Neuronal stem cell (in vitro differentiated cells): ENCODE measurements around the gene IQCM.

Experiments used
- DNase-seq: peaks from one replicate; pipeline ENCODE4 v3.0.0-alpha.2; 2013; ENCODE audit warnings: low spot score
- H2AFZ ChIP-seq: one replicate; pipeline ENCODE4 v1.6.1; 2013; ENCODE audit warnings: mild to moderate bottlenecking, low read length, inconsistent platforms
- H2AK5ac ChIP-seq: 2 replicates; pipeline ENCODE4 v1.6.1; 2013; ENCODE audit warnings: low read depth, mild to moderate bottlenecking, inconsistent platforms, low read length, moderate library complexity, mixed read lengths
- H2BK120ac ChIP-seq: 2 replicates; pipeline ENCODE4 v1.6.1; 2013; ENCODE audit warnings: low read depth, mild to moderate bottlenecking, inconsistent platforms, low read length, moderate library complexity, mixed read lengths
- H2BK12ac ChIP-seq: one replicate; pipeline ENCODE4 v1.6.1; 2013; ENCODE audit warnings: low read length, inconsistent platforms
- H2BK15ac ChIP-seq: 2 replicates; pipeline ENCODE4 v1.6.1; 2013; ENCODE audit warnings: mild to moderate bottlenecking, low read length, inconsistent platforms, mixed read lengths
- H2BK5ac ChIP-seq: one replicate; pipeline ENCODE4 v1.6.1; 2013; ENCODE audit warnings: inconsistent platforms, mild to moderate bottlenecking, low read length, moderate library complexity
- H3K14ac ChIP-seq: one replicate; pipeline ENCODE4 v1.6.1; 2013; ENCODE audit warnings: low read length, inconsistent platforms
- H3K18ac ChIP-seq: 2 replicates; pipeline ENCODE4 v1.6.1; 2013; ENCODE audit warnings: low read length, inconsistent platforms
- H3K23ac ChIP-seq: 2 replicates; pipeline ENCODE4 v1.6.1; 2013; ENCODE audit warnings: low read depth, mild to moderate bottlenecking, mixed read lengths, low read length, inconsistent platforms; ENCODE audit not compliant: poor library complexity
- H3K27ac ChIP-seq: replicated peaks from 3 replicates; pipeline ENCODE4 v1.5.1; 2013; ENCODE audit warnings: low read length, inconsistent platforms
- H3K27me3 ChIP-seq, 3 experiments: 2 replicates each; pipeline ENCODE4 v1.6.1; 2013; ENCODE audit warnings: low read length in 3 of 3, mild to moderate bottlenecking in 2 of 3, inconsistent platforms in 1 of 3, low read depth in 1 of 3, mixed read lengths in 1 of 3, moderate library complexity in 1 of 3; ENCODE audit not compliant: control insufficient read depth in 3 of 3, insufficient read depth in 3 of 3
- H3K36me3 ChIP-seq, 2 donors: replicated peaks in 1 of 2; 2 replicates each; pipeline ENCODE4 v1.6.1; 2013; ENCODE audit warnings: low read length in 2 of 2; ENCODE audit not compliant: control insufficient read depth in 2 of 2, insufficient read depth in 2 of 2
- H3K4ac ChIP-seq: 2 replicates; pipeline ENCODE4 v1.6.1; 2013; ENCODE audit warnings: inconsistent platforms, mild to moderate bottlenecking, low read length, moderate library complexity
- H3K4me1 ChIP-seq, 2 donors: 1 replicate in 1 of 2; 2 replicates in 1 of 2; pipeline ENCODE4 v1.6.1; 2013; ENCODE audit warnings: low read length in 2 of 2, low read depth in 1 of 2; ENCODE audit not compliant: control insufficient read depth in 2 of 2, insufficient read depth in 1 of 2
- H3K4me2 ChIP-seq: one replicate; pipeline ENCODE4 v1.6.1; 2013; ENCODE audit warnings: mild to moderate bottlenecking, low read length, inconsistent platforms; ENCODE audit not compliant: insufficient read depth, poor library complexity, severe bottlenecking
- H3K4me3 ChIP-seq, 2 donors: 2 replicates each; pipeline ENCODE4 v1.5.1; 2013; ENCODE audit warnings: low read length in 2 of 2, mild to moderate bottlenecking in 2 of 2, inconsistent platforms in 1 of 2, moderate library complexity in 1 of 2
- H3K79me1 ChIP-seq: one replicate; pipeline ENCODE4 v1.6.1; 2013; ENCODE audit warnings: low read depth, mild to moderate bottlenecking, inconsistent platforms, low read length, moderate library complexity
- H3K9ac ChIP-seq: one replicate; pipeline ENCODE4 v1.6.1; 2013; ENCODE audit warnings: mild to moderate bottlenecking, low read depth, low read length, inconsistent platforms; ENCODE audit not compliant: poor library complexity
- H3K9me3 ChIP-seq, 2 donors: replicated peaks in 1 of 2; 2 replicates each; pipeline versions ENCODE3 to v1.6.1; 2013; ENCODE audit warnings: low read length in 2 of 2, mild to moderate bottlenecking in 2 of 2, inconsistent platforms in 1 of 2, low read depth in 1 of 2, mixed read lengths in 1 of 2, moderate library complexity in 1 of 2; ENCODE audit not compliant: control insufficient read depth in 2 of 2, insufficient read depth in 1 of 2
- H4K8ac ChIP-seq: one replicate; pipeline ENCODE4 v1.6.1; 2013; ENCODE audit warnings: low read depth, mild to moderate bottlenecking, inconsistent platforms, low read length, moderate library complexity
- H4K91ac ChIP-seq: one replicate; pipeline ENCODE4 v1.6.1; 2013; ENCODE audit warnings: low read length, low read depth, mild to moderate bottlenecking, inconsistent platforms; ENCODE audit not compliant: poor library complexity
- WGBS, 2 donors: extraction: QIAGEN DNeasy Blood & Tissue Kit; methylation state at CpG; one replicate each; pipeline ENCODE4 v1.1.7; 2013; ENCODE audit warnings: missing lambda C conversion rate in 2 of 2, mixed read lengths in 1 of 2; ENCODE audit not compliant: insufficient read length in 2 of 2, insufficient replicate concordance in 1 of 2; ENCODE audit errors: extremely low coverage in 2 of 2; 5-methylcytosine and 5-hydroxymethylcytosine counted together

IQCM gene

GRCh38 chr4:149719357-149719756 lies 96.3 kb downstream of the IQCM start:
- Histone ChIP-seq H3K4me3 (no peak overlapping the region), H4K91ac (no peak overlapping the region), H2BK5ac (no peak overlapping the region), H3K18ac (no peak overlapping the region), H2BK15ac (no peak overlapping the region), H2AK5ac (no peak overlapping the region), H3K9ac (no peak overlapping the region), H3K27me3 (no peaks in the 10 kb centered on the region), H3K4me2 (no peak overlapping the region), H3K36me3 (no peaks in the 10 kb centered on the region), H3K79me1 (no peaks in the 10 kb centered on the region), H2BK12ac (no peak overlapping the region), H3K27ac (no peak overlapping the region), H2BK120ac (no peak overlapping the region), H4K8ac (no peak overlapping the region), H3K4ac (no peak overlapping the region), H3K14ac (no peak overlapping the region), H2AFZ (no peak overlapping the region), H3K23ac (no peak overlapping the region), H3K4me1 (no peaks in the 10 kb centered on the region), H3K9me3 (peaks cover 3 to 8% of the 10 kb centered on the region in 2 donors)
- DNase-seq: no peak

GRCh38 chr4:149718500-149718899 lies 97.1 kb downstream of the IQCM start:
- no peak overlapping the region for H3K18ac ChIP-seq
- no peak overlapping the region for H3K9ac ChIP-seq
- H3K23ac ChIP-seq: no peak overlapping the region
- H4K8ac ChIP-seq: no peak overlapping the region
- WGBS, 2 donors: no CpG with 5 or more reads among the region's 3 CpGs
- no peak overlapping the region for H2BK5ac ChIP-seq
- no peak overlapping the region for H3K4me3 ChIP-seq
- no peak for DNase-seq
- no peak overlapping the region for H3K4ac ChIP-seq
- H2AK5ac ChIP-seq: no peak overlapping the region
- no peak overlapping the region for H2BK12ac ChIP-seq
- H2AFZ ChIP-seq: no peak overlapping the region
- no peak overlapping the region for H3K4me2 ChIP-seq
- peaks cover 3 to 8% of the 10 kb centered on the region in 2 donors for H3K9me3 ChIP-seq
- no peaks in the 10 kb centered on the region for H3K4me1 ChIP-seq
- H2BK120ac ChIP-seq: no peak overlapping the region
- no peaks in the 10 kb centered on the region for H3K27me3 ChIP-seq
- H2BK15ac ChIP-seq: no peak overlapping the region
- H3K79me1 ChIP-seq: no peaks in the 10 kb centered on the region
- no peak overlapping the region for H4K91ac ChIP-seq
- no peak overlapping the region for H3K14ac ChIP-seq
- no peak overlapping the region for H3K27ac ChIP-seq
- H3K36me3 ChIP-seq: no peaks in the 10 kb centered on the region

DNA sequence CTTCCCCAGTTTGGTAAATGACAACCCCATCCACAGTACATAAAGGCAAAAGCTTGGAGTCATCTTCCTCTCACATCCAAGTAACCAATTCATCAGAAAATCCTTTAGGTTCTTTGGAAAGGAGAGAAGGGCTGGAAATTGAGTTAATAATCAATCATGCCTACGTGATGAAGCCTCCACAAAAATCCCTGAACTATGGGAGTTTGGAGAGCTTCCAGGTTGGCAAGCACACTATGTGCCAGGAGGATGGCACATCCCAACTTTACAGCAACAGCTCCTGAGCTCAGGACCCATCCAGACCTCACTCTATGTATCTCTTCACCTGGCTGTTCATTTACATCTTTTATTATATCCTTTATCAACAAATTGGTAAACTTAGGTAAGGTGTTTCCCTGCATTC lies 98.9 kb downstream of the IQCM start:
- H3K27ac ChIP-seq: no peak overlapping the region
- no peak overlapping the region for H3K23ac ChIP-seq
- H3K9me3 ChIP-seq: peaks cover 3 to 8% of the 10 kb centered on the region in 2 donors
- H4K91ac ChIP-seq: no peak overlapping the region
- no peak overlapping the region for H3K4ac ChIP-seq
- H3K36me3 ChIP-seq: no peaks in the 10 kb centered on the region
- H2BK5ac ChIP-seq: no peak overlapping the region
- no peak overlapping the region for H2BK12ac ChIP-seq
- H3K27me3 ChIP-seq: no peaks in the 10 kb centered on the region
- H3K9ac ChIP-seq: no peak overlapping the region
- no peak overlapping the region for H3K4me3 ChIP-seq
- H2AK5ac ChIP-seq: no peak overlapping the region
- H3K4me1 ChIP-seq: no peaks in the 10 kb centered on the region
- H3K14ac ChIP-seq: no peak overlapping the region
- WGBS, 2 donors: no CpG with 5 or more reads among the region's 1 CpG
- H2BK15ac ChIP-seq: no peak overlapping the region
- no peak overlapping the region for H2AFZ ChIP-seq
- no peaks in the 10 kb centered on the region for H3K79me1 ChIP-seq
- H3K4me2 ChIP-seq: no peak overlapping the region
- DNase-seq: no peak
- H4K8ac ChIP-seq: no peak overlapping the region
- no peak overlapping the region for H3K18ac ChIP-seq
- H2BK120ac ChIP-seq: no peak overlapping the region

- Histone ChIP-seq H4K91ac (no peak overlapping the region), H3K18ac (peak overlapping the region; percentile 40), H2BK12ac (no peak overlapping the region), H3K9me3 (peaks cover 3 to 8% of the 10 kb centered on the region in 2 donors), H3K79me1 (no peaks in the 10 kb centered on the region), H3K27me3 (no peaks in the 10 kb centered on the region), H2BK5ac (no peak overlapping the region), H3K4me1 (no peaks in the 10 kb centered on the region), H3K4me2 (no peak overlapping the region), H3K23ac (peak overlapping the region; percentile 75), H4K8ac (no peak overlapping the region), H3K14ac (peak overlapping the region; percentile 47), H3K4ac (no peak overlapping the region), H2AK5ac (no peak overlapping the region), H2BK120ac (no peak overlapping the region), H3K9ac (no peak overlapping the region), H3K36me3 (no peaks in the 10 kb centered on the region), H2BK15ac (no peak overlapping the region), H2AFZ (no peak overlapping the region), H3K27ac (no peak overlapping the region), H3K4me3 (no peak overlapping the region)
- DNase-seq: no peak
- no CpG with 5 or more reads among the region's 14 CpGs for WGBS, 2 donors
Observed at GRCh38 chr4:149715822-149716585, 99.6 kb downstream of the IQCM start.
